Measurements from ENCODE around the gene POC5. TPM values are rescaled to one million over a fixed set of nuclear protein-coding genes. Genes with fewer than 3 reads are reported as not detected.

POC5 gene
- total and polyA plus RNA-seq, 2 of the 13 experiments (the other 11 are each of a cell fraction or from before 2014, with no cell fraction given), result 6.9 to 9.3 TPM

- Histone ChIP-seq H4K20me1 (ENCODE audit: insufficient read depth, low read length) (no peaks in the 10 kb centered on the region), H3K36me3 (replicated peaks in 1 of 2; ENCODE audit: control insufficient read depth in 1 of 2, insufficient read depth in 2 of 2, low read length in 2 of 2) (no peaks in the 10 kb centered on the region), H3K4me1 (ENCODE audit: insufficient read depth, low read length) (no peaks in the 10 kb centered on the region), H3K4me3 (replicated peaks in 1 of 3; ENCODE audit: insufficient read depth in 1 of 3, low read depth in 2 of 3, low read length in 3 of 3) (no peak overlapping the region), H3K9me3 (ENCODE audit: low read length) (no peaks in the 10 kb centered on the region), H3K9ac (ENCODE audit: insufficient read depth, low read depth, low read length) (no peak overlapping the region), H3K79me2 (ENCODE audit: insufficient read depth, low read length) (no peaks in the 10 kb centered on the region), H3K27me3 (ENCODE audit: control insufficient read depth in 1 of 2, insufficient read depth in 2 of 2, low read length in 2 of 2) (no peaks in the 10 kb centered on the region), H2AFZ (ENCODE audit: low read length) (no peak overlapping the region), H3K27ac (ENCODE audit: extremely low read length, insufficient read depth, low read length) (no peak overlapping the region), H3K4me2 (ENCODE audit: low read depth, low read length) (no peak overlapping the region)
- in situ Hi-C loops (cut with HindIII; ENCODE audit: extremely low pct_ligation_motif_present, low pct_unique_long_range_greater_than_20kb), result no loop called here
- no TSS peak for BruUV-seq (replicated peaks)
- CTCF ChIA-PET (ENCODE audit: low intra/inter-chr PET ratio, low total read pairs), result no interaction called here
- POLR2A ChIA-PET, result no interaction called here
- FAIRE-seq (no peak), ATAC-seq (no peak), DNase-seq (ENCODE audit: low spot score) (no peak)
- WGBS (ENCODE audit: low lambda C conversion rate), result 65% methylated on average over 2 of the region's 2 CpGs
- intact Hi-C loops (cut with micrococcal nuclease; ENCODE audit: unreplicated experiment), result loop anchor here (1.0 kb wide), 1 partner anchor 18 kb away; no protein-coding TSS in a partner anchor
- TF ChIP-seq, protein P1, sequence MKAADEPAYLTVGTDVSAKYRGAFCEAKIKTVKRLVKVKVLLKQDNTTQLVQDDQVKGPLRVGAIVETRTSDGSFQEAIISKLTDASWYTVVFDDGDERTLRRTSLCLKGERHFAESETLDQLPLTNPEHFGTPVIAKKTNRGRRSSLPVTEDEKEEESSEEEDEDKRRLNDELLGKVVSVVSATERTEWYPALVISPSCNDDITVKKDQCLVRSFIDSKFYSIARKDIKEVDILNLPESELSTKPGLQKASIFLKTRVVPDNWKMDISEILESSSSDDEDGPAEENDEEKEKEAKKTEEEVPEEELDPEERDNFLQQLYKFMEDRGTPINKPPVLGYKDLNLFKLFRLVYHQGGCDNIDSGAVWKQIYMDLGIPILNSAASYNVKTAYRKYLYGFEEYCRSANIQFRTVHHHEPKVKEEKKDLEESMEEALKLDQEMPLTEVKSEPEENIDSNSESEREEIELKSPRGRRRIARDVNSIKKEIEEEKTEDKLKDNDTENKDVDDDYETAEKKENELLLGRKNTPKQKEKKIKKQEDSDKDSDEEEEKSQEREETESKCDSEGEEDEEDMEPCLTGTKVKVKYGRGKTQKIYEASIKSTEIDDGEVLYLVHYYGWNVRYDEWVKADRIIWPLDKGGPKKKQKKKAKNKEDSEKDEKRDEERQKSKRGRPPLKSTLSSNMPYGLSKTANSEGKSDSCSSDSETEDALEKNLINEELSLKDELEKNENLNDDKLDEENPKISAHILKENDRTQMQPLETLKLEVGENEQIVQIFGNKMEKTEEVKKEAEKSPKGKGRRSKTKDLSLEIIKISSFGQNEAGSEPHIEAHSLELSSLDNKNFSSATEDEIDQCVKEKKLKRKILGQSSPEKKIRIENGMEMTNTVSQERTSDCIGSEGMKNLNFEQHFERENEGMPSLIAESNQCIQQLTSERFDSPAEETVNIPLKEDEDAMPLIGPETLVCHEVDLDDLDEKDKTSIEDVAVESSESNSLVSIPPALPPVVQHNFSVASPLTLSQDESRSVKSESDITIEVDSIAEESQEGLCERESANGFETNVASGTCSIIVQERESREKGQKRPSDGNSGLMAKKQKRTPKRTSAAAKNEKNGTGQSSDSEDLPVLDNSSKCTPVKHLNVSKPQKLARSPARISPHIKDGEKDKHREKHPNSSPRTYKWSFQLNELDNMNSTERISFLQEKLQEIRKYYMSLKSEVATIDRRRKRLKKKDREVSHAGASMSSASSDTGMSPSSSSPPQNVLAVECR (CRISPR knock-in tag; IDR thresholded peaks at IDR 0.05; ENCODE audit: borderline replicate concordance), result no peak
- no peak for TF ChIP-seq ZNF558 (CRISPR knock-in tag; IDR thresholded peaks at IDR 0.05; ENCODE audit: borderline replicate concordance)
- no peak for TF ChIP-seq ZNF674 (CRISPR knock-in tag; IDR thresholded peaks at IDR 0.05; ENCODE audit: low read depth)
- TF ChIP-seq IKZF1 (IDR thresholded peaks at IDR 0.05), result no peak
- no peak for TF ChIP-seq SKI (IDR thresholded peaks at IDR 0.05; ENCODE audit: partially characterized antibody)
- no peak for TF ChIP-seq ZSCAN30 (CRISPR knock-in tag; IDR thresholded peaks at IDR 0.05)
- TF ChIP-seq ATM (IDR thresholded peaks at IDR 0.05; ENCODE audit: borderline replicate concordance), result no peak
- TF ChIP-seq ZNF350 (CRISPR knock-in tag; IDR thresholded peaks at IDR 0.05; ENCODE audit: borderline replicate concordance, low read depth), result no peak
- no peak for TF ChIP-seq DNMT1 (CRISPR knock-in tag; IDR thresholded peaks at IDR 0.05)
- TF ChIP-seq, protein P2, sequence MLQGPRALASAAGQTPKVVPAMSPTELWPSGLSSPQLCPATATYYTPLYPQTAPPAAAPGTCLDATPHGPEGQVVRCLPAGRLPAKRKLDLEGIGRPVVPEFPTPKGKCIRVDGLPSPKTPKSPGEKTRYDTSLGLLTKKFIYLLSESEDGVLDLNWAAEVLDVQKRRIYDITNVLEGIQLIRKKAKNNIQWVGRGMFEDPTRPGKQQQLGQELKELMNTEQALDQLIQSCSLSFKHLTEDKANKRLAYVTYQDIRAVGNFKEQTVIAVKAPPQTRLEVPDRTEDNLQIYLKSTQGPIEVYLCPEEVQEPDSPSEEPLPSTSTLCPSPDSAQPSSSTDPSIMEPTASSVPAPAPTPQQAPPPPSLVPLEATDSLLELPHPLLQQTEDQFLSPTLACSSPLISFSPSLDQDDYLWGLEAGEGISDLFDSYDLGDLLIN (CRISPR knock-in tag; IDR thresholded peaks at IDR 0.05; ENCODE audit: borderline replicate concordance), result no peak
- no peak for TF ChIP-seq CTCF (CRISPR knock-in tag; IDR thresholded peaks at IDR 0.05)
- no peak for TF ChIP-seq REST (IDR thresholded peaks at IDR 0.05; ENCODE audit: borderline replicate concordance in 1 of 2, low read depth in 1 of 2, low read length in 2 of 2)
- no peak for TF ChIP-seq ZNF414 (CRISPR knock-in tag; IDR thresholded peaks at IDR 0.05)
Observed at GRCh38 chr5:75630875-75631274, 86.4 kb downstream of the POC5 start.
